Lower leg skin (tissue), 4 donors: ENCODE data around the gene CD8B. TPM values are rescaled to one million over a fixed set of nuclear protein-coding genes. Genes with fewer than 3 reads are reported as not detected.

Experiments
- DNase-seq, 2 donors: peaks; one replicate each; pipeline ENCODE4 v3.0.0-alpha.2; 2019; ENCODE audit warnings: low spot score in 2 of 2
- H3K4me3 ChIP-seq: fragments of 200-600 bp; sonication (generic); 2 replicates; pipeline ENCODE4 v1.5.1; 2017; ENCODE audit warnings: mild to moderate bottlenecking, low read depth; ENCODE audit not compliant: poor library complexity, severe bottlenecking
- CTCF ChIP-seq, 3 donors: fragments of 450-650 bp; IDR thresholded peaks; one replicate each; pipeline ENCODE4 v1.5.1; 2016; ENCODE audit warnings: antibody characterized with exemption in 3 of 3, mild to moderate bottlenecking in 3 of 3, moderate library complexity in 2 of 3
- POLR2A ChIP-seq, 2 donors: fragments of 450-650 bp; IDR thresholded peaks; one replicate each; pipeline ENCODE4 v1.6.1; 2016 to 2017; ENCODE audit warnings: antibody characterized with exemption in 2 of 2, mild to moderate bottlenecking in 1 of 2, moderate library complexity in 1 of 2
- WGBS, 2 donors: methylation state at CpG; one replicate each; pipeline ENCODE4 v1.1.5; 2018; 5-methylcytosine and 5-hydroxymethylcytosine counted together
- intact Hi-C: fragments of 100-400 bp; cut with DNase I; formaldehyde crosslinking; loops from one replicate; pipeline ENCODE4 v1.15.0; 2023; ENCODE audit warnings: low total_unique reads
- total RNA-seq, 4 donors: library from RNA; depleted of rRNA; stranded (reverse); fragments of >200 nt; gene quantifications; one replicate each; pipeline ENCODE4 v1.1.0, GENCODE V29; 2016

Gene CD8B
- total RNA-seq, 4 donors from 2014 or later, result 0.76 to 2.4 (median 1.2) TPM; not detected in 1

DNA sequence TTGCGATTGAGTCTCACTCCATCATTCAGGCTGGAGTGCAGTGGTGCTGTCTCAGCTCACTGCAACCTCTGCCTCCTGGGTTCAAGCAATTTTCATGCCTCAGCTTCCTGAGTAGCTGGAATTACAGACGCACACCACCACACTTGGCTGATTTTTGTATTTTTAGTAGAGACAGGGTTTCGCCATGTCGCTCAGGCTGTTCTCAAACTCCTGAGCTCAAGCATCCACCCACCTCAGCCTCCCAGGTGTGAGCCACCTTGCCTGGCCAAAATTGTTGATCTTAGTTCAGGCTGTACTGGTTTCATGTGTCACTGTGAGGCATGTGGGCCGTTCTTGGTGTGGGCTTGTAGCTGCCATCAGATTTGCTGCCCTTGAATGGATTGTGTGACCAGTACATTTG, 89.1 kb downstream of the CD8B start:
- 85 to 88% methylated on average over 5 of the region's 5 CpGs for WGBS, 2 donors
- intact Hi-C loops, result no loop called here

DNA sequence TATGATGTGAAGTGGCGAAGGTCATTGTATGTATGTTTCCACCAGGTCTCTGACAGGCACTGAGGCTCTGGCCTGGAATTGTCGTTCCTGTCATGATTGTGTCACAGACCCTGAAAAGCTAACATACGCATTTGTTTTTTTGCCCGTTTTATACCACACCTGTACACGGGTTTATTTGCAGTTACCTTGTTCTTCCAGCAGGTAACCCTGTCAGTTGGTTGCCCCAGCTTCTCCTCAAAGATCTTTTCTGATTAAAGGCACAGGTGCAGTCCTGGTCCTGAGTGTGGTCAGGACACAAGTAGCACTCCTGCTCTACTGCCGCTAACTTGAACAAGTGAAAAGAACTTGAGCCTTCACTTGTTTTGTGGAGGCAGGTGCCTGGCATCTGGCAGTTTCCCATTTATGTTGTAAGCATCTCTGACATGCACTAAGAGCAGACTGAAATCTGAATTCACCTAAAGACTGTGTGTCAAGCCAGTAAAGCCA, 90.8 kb downstream of the CD8B start:
- no peak for DNase-seq
- intact Hi-C loops, result no loop called here
- H3K4me3 ChIP-seq, result no peak overlapping the region
- TF ChIP-seq CTCF (IDR thresholded peaks at IDR 0.05) (no peak), POLR2A (IDR thresholded peaks at IDR 0.05) (no peak)
- WGBS, 2 donors, result 92% methylated on average over 6 of the region's 6 CpGs

More for the DNA sequence above, 89.1 kb downstream of the CD8B start:
- H3K4me3 ChIP-seq, result no peak overlapping the region
- TF ChIP-seq POLR2A (IDR thresholded peaks at IDR 0.05) (no peak), CTCF (IDR thresholded peaks at IDR 0.05) (no peak)
- no peak for DNase-seq

GRCh38 chr2:86769838-86770237, 91.8 kb downstream of the CD8B start:
- intact Hi-C loops, result no loop called here
- no peak for DNase-seq
- 87 to 92% methylated on average over 4 of the region's 4 CpGs for WGBS, 2 donors
- TF ChIP-seq POLR2A (IDR thresholded peaks at IDR 0.05) (no peak), CTCF (IDR thresholded peaks at IDR 0.05) (no peak)
- H3K4me3 ChIP-seq, result no peak overlapping the region

DNA sequence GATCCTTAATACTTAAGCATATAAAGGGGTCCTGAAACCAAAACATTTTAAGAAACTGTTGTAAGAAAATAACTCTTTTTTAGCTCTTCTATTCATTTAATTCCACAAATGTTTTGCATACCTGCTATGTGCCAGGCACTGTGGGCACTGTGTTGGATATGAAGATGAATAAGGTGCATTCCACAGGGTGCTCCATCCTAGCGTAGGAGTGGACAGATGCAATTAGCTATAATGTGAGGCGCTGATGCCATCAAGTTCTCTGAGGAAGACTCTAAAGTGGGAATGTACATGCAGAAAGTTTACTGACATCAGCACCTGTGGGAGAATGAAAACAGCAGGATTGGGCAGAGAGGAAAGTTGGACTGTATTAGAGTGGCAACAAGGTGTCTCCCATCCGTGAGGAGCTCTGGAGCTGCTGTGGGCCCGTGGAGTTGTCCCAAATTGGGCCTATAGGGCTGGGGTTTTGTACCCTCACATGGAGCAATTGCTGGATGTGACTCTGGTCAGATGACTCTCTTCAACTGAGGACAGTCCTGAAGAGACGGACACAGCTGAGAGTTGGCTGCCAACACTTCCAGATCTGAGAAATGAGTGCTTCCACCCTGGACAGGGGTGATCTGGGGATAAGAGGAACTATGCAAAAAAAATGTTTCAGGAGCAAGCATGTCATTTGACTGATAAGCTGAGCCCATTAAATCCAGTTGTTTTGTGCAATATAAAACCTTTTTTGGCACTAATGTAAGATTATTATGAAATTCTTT, 93.3 kb downstream of the CD8B start:
- intact Hi-C loops, result no loop called here
- TF ChIP-seq CTCF (IDR thresholded peaks at IDR 0.05), result no peak
- no peak for TF ChIP-seq POLR2A (IDR thresholded peaks at IDR 0.05)
- no peak overlapping the region for H3K4me3 ChIP-seq
- WGBS, 2 donors, result 87 to 88% methylated on average over 5 of the region's 5 CpGs
- no peak for DNase-seq

Other genes with a start within 250 kb of the CD8B start
- gene RNF103, start 238.0 kb downstream of the CD8B start, total RNA-seq, result 10 to 100 TPM; 31.3 to 46.6 (median 34.5) TPM
- 10 to 100 TPM; 72.5 to 92.4 (median 85.8) TPM for gene RMND5A, start 141.6 kb downstream of the CD8B start, total RNA-seq
- 1 to 10 TPM in 1 of 4 donors, under 1 TPM in 3; 0.49 to 1.9 (median 0.87) TPM for gene CD8A, start 71.0 kb downstream of the CD8B start, total RNA-seq
- 1 to 10 TPM in 1 of 4 donors, under 1 TPM in 2, not detected in 1; 0.19 to 1.1 (median 0.30) TPM for gene RGPD1, start 80.2 kb upstream of the CD8B start, total RNA-seq
- 1 to 10 TPM in 2 of 4 donors, under 1 TPM in 2; 0.46 to 9.4 (median 1.3) TPM for gene PLGLB1, start 160.0 kb upstream of the CD8B start, total RNA-seq